OCI-LY1 (cell line): ENCODE data around the gene STAT4.

ENCODE experiments used
- H2AFZ ChIP-seq: fragments of 200-600 bp; sonication (generic), shearing (Covaris generic); 2 replicates; pipeline ENCODE4 v1.6.0; 2014; ENCODE audit warnings: antibody characterized with exemption, mild to moderate bottlenecking, low read length
- H3F3A ChIP-seq: fragments of 200-600 bp; sonication (generic), shearing (Covaris generic); 2 replicates; pipeline ENCODE4 v1.6.0; 2014; ENCODE audit warnings: mild to moderate bottlenecking, antibody characterized with exemption, low read length, moderate library complexity; ENCODE audit not compliant: insufficient read depth
- H3K27ac ChIP-seq: fragments of 200-600 bp; sonication (generic); 2 replicates; pipeline ENCODE4 v1.5.1; 2014; ENCODE audit warnings: low read length, mixed run types, mild to moderate bottlenecking, low read depth; ENCODE audit not compliant: poor library complexity, severe bottlenecking
- H3K27me3 ChIP-seq: fragments of 200-600 bp; sonication (generic); 2 replicates; pipeline ENCODE4 v1.6.0; 2014; ENCODE audit warnings: antibody characterized with exemption, mild to moderate bottlenecking, low read length, moderate library complexity; ENCODE audit not compliant: insufficient read depth
- H3K36me3 ChIP-seq: fragments of 200-600 bp; sonication (generic); 2 replicates; pipeline ENCODE4 v1.6.1; 2014; ENCODE audit warnings: mild to moderate bottlenecking, antibody characterized with exemption, low read length, moderate library complexity, mixed read lengths; ENCODE audit not compliant: insufficient read depth
- H3K4me1 ChIP-seq: fragments of 200-600 bp; sonication (generic); 2 replicates; pipeline ENCODE4 v1.5.1; 2014; ENCODE audit warnings: mild to moderate bottlenecking, low read length, moderate library complexity; ENCODE audit not compliant: insufficient read depth, severe bottlenecking
- H3K4me2 ChIP-seq: fragments of 200-600 bp; sonication (generic), shearing (Covaris generic); 2 replicates; pipeline ENCODE4 v1.6.1; 2014; ENCODE audit warnings: low read length
- H3K4me3 ChIP-seq: fragments of 200-600 bp; sonication (generic); 2 replicates; pipeline ENCODE4 v1.5.1; 2014; ENCODE audit warnings: low read length, low read depth, mild to moderate bottlenecking, mixed read lengths; ENCODE audit not compliant: poor library complexity, severe bottlenecking
- H3K79me2 ChIP-seq: fragments of 200-600 bp; shearing (Covaris generic); 2 replicates; pipeline ENCODE4 v1.6.1; 2016; ENCODE audit warnings: mixed run types, low read length, mixed read lengths; ENCODE audit not compliant: insufficient read depth
- H3K9ac ChIP-seq: fragments of 200-600 bp; sonication (generic), shearing (Covaris generic); 2 replicates; pipeline ENCODE4 v1.6.1; 2014; ENCODE audit warnings: mild to moderate bottlenecking, low read length, mixed read lengths
- H3K9me2 ChIP-seq: fragments of 200-600 bp; sonication (generic), shearing (Covaris generic); 2 replicates; pipeline ENCODE4 v1.6.1; 2014; ENCODE audit warnings: low read depth, mild to moderate bottlenecking, low read length, mixed read lengths
- H3K9me3 ChIP-seq: fragments of 200-600 bp; shearing (Covaris generic); 2 replicates; pipeline ENCODE4 v1.6.1; 2014; ENCODE audit warnings: low read length, mixed read lengths
- H4K20me1 ChIP-seq: fragments of 200-600 bp; sonication (generic), shearing (Covaris generic); 2 replicates; pipeline ENCODE4 v1.6.0; 2016; ENCODE audit warnings: mild to moderate bottlenecking, low read length; ENCODE audit not compliant: insufficient read depth
- EZH2 ChIP-seq: fragments of 200-600 bp; sonication (generic), shearing (Covaris generic); IDR thresholded peaks from 2 replicates; pipeline ENCODE4 v1.8.0; 2017; ENCODE audit warnings: borderline replicate concordance, mixed run types, mild to moderate bottlenecking, antibody characterized with exemption, low read length, moderate library complexity, mixed read lengths
- TF ChIP-seq, protein P1 (sequence below): fragments of 200-600 bp; sonication (generic), shearing (Covaris generic); IDR thresholded peaks from 2 replicates; pipeline ENCODE4 v1.5.1; 2017; ENCODE audit warnings: mild to moderate bottlenecking, antibody characterized with exemption, low read length, moderate library complexity, mixed read lengths

The STAT4 gene

DNA sequence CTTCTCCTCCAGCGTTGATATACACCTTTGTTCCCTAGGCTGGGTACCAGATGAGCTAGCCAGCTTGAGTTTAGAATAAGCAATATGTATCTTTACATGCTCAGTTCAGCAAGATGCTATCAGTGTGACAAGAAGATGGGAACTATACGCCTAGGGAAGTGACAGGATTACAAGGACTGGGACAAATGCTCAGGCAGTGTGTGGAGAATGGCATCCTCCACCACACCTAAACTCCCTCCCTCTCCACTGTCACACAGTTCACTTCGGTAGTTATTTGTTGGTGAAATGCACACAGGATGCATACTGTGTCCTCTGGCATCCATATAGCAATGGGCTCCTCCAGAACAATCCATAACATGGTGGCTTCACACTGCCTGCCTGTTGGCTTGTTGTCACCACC lies 144.5 kb downstream of the STAT4 start:
- H3F3A ChIP-seq = no peaks in the 10 kb centered on the region
- no peak overlapping the region for H3K4me3 ChIP-seq
- H3K36me3 ChIP-seq = peaks cover 81% of the 10 kb centered on the region
- no peak overlapping the region for H3K9ac ChIP-seq
- no peak overlapping the region for H3K4me2 ChIP-seq
- no peaks in the 10 kb centered on the region for H3K79me2 ChIP-seq
- TF ChIP-seq, protein P1, sequence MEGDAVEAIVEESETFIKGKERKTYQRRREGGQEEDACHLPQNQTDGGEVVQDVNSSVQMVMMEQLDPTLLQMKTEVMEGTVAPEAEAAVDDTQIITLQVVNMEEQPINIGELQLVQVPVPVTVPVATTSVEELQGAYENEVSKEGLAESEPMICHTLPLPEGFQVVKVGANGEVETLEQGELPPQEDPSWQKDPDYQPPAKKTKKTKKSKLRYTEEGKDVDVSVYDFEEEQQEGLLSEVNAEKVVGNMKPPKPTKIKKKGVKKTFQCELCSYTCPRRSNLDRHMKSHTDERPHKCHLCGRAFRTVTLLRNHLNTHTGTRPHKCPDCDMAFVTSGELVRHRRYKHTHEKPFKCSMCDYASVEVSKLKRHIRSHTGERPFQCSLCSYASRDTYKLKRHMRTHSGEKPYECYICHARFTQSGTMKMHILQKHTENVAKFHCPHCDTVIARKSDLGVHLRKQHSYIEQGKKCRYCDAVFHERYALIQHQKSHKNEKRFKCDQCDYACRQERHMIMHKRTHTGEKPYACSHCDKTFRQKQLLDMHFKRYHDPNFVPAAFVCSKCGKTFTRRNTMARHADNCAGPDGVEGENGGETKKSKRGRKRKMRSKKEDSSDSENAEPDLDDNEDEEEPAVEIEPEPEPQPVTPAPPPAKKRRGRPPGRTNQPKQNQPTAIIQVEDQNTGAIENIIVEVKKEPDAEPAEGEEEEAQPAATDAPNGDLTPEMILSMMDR = no peak
- TF ChIP-seq EZH2 = no peak
- H3K9me3 ChIP-seq = no peaks in the 10 kb centered on the region
- H2AFZ ChIP-seq = no peak overlapping the region
- H4K20me1 ChIP-seq = no peaks in the 10 kb centered on the region
- no peaks in the 10 kb centered on the region for H3K9me2 ChIP-seq
- H3K27ac ChIP-seq = no peak overlapping the region
- H3K27me3 ChIP-seq = no peaks in the 10 kb centered on the region
- H3K4me1 ChIP-seq = no peaks in the 10 kb centered on the region

DNA sequence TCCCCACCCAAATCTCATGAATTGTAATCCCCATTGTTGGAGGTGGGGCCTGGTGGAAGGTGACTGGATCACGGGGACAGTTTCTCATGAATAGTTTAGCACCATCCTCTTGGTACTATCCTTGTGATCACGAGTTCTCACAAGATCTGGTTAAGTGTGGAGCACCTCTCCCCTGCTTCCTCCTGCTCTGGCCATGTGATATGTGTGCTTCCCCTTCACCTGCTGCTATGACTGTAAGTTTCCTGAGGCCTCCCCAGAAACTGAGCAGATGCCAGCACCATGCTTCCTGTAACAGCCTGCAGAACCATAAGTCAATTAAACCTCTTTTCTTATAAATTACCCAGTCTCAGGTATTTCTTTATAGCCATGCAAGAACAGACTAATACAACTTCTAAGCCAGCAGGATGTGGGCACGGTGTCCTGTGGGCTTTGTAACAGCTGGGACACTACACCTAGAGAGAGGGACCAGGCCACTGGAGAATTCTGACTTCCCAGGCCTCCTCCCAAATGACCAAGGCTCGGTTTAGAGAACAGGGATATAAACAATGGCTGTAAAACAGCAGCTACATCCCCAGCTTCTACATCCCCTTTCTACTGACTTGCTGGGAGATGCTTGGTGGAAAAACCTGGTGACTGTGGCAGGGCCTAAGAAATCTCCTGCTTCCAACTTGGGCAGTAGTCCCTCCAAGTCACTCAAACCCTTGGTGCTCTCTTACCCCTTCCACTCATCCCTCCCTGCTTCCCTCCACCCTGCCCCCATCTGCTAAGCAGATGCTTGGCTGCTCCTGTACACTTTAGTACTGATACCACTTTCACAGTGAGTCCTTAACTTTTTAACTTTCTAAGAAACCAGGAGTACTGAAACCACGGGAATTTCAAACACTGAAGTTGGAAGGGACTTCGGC lies 147.1 kb downstream of the STAT4 start:
- Histone ChIP-seq H3K27ac (no peak overlapping the region), H3K9me2 (no peaks in the 10 kb centered on the region), H3K36me3 (peaks cover 98% of the 10 kb centered on the region), H3K9ac (no peak overlapping the region), H3K4me3 (no peak overlapping the region), H3K27me3 (no peaks in the 10 kb centered on the region), H3K4me1 (no peaks in the 10 kb centered on the region), H3K4me2 (no peak overlapping the region), H2AFZ (no peak overlapping the region), H3K79me2 (no peaks in the 10 kb centered on the region), H4K20me1 (no peaks in the 10 kb centered on the region), H3K9me3 (no peaks in the 10 kb centered on the region), H3F3A (no peaks in the 10 kb centered on the region)
- TF ChIP-seq, protein P1 = no peak
- no peak for TF ChIP-seq EZH2

DNA sequence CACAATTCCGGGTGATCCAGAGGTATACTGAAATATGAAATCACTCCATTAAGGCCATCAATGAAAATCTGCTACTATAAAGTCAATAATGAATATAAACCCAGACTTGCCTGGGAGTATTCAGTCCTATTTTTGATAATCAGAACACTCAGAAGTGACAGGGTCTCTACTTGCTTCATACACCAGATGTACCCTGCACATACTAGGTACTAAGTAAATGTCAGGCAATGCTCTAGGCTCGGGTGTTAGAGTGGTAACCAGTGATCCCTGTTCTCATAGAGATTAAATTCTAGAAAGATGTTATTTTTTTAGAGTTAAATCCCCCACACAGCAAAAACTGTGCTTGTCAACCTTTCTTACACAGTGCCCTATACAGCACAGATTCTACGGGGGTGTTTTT lies 149.2 kb downstream of the STAT4 start:
- H3K4me3 ChIP-seq = no peak overlapping the region
- H3K9me2 ChIP-seq = no peaks in the 10 kb centered on the region
- no peak overlapping the region for H3K9ac ChIP-seq
- TF ChIP-seq, protein P1 = no peak
- no peak for TF ChIP-seq EZH2
- no peaks in the 10 kb centered on the region for H3K9me3 ChIP-seq
- H3K36me3 ChIP-seq = peaks cover 93% of the 10 kb centered on the region
- no peaks in the 10 kb centered on the region for H4K20me1 ChIP-seq
- no peaks in the 10 kb centered on the region for H3K27me3 ChIP-seq
- no peak overlapping the region for H3K27ac ChIP-seq
- H3K79me2 ChIP-seq = no peaks in the 10 kb centered on the region
- H3K4me1 ChIP-seq = no peaks in the 10 kb centered on the region
- H3F3A ChIP-seq = no peaks in the 10 kb centered on the region
- H2AFZ ChIP-seq = no peak overlapping the region
- H3K4me2 ChIP-seq = no peak overlapping the region
